HG03097 (cell line): ENCODE data around the gene ROPN1B.
"Not testable (repeated sequence)": the region's sequence is repeated elsewhere in the genome, so short reads cannot be mapped to it uniquely, and the experiment has no call there.

Source experiments
- ATAC-seq: cut with Tn5 transposase; IDR thresholded peaks from one replicate; pipeline ENCODE4 v1.9.1; 2021; ENCODE audit not compliant: unreplicated experiment, low FRiP score

ROPN1B gene

GRCh38 chr3:125968701-125969592, at the start of gene ROPN1B:
Gene ROPN1B, plus strand, starts transcription at chr3:125969178. Its CDS starts 2,877 bp downstream, at chr3:125972055.
- ATAC-seq, result not testable (repeated sequence)

- ATAC-seq, result not testable (repeated sequence)
These were observed 48.8 kb upstream of the ROPN1B start for GRCh38 chr3:125920191-125920590.

GRCh38 chr3:125920751-125921279, 48.2 kb upstream of the ROPN1B start:
- not testable (repeated sequence) for ATAC-seq

- ATAC-seq, result not testable (repeated sequence)
These were observed 47.3 kb upstream of the ROPN1B start for GRCh38 chr3:125921712-125922111.

GRCh38 chr3:125923324-125924115, 45.5 kb upstream of the ROPN1B start:
- ATAC-seq, result not testable (repeated sequence)

GRCh38 chr3:125924276-125924675, 44.7 kb upstream of the ROPN1B start:
- ATAC-seq, result not testable (repeated sequence)

- not testable (repeated sequence) for ATAC-seq
These were observed 43.3 kb upstream of the ROPN1B start for GRCh38 chr3:125925727-125926126.

- not testable (repeated sequence) for ATAC-seq
These were observed 40.0 kb upstream of the ROPN1B start for GRCh38 chr3:125928771-125929545.

- not testable (repeated sequence) for ATAC-seq
These were observed 39.2 kb upstream of the ROPN1B start for GRCh38 chr3:125929765-125930164.

GRCh38 chr3:125931355-125931880, 37.6 kb upstream of the ROPN1B start:
- ATAC-seq, result not testable (repeated sequence)

- ATAC-seq, result not testable (repeated sequence)
These were observed 35.4 kb upstream of the ROPN1B start for GRCh38 chr3:125933397-125934173.

GRCh38 chr3:125935252-125935874, 33.6 kb upstream of the ROPN1B start:
- ATAC-seq, result not testable (repeated sequence)

- ATAC-seq, result not testable (repeated sequence)
These were observed 32.7 kb upstream of the ROPN1B start for GRCh38 chr3:125936210-125936815.

GRCh38 chr3:125936891-125937290, 32.1 kb upstream of the ROPN1B start:
- ATAC-seq, result not testable (repeated sequence)

- ATAC-seq, result not testable (repeated sequence)
These were observed 21.2 kb upstream of the ROPN1B start for GRCh38 chr3:125947806-125948205.

GRCh38 chr3:125948901-125949300, 20.1 kb upstream of the ROPN1B start:
- not testable (repeated sequence) for ATAC-seq

GRCh38 chr3:125951176-125951575, 17.8 kb upstream of the ROPN1B start:
- not testable (repeated sequence) for ATAC-seq

- not testable (repeated sequence) for ATAC-seq
These were observed 12.0 kb upstream of the ROPN1B start for GRCh38 chr3:125957020-125957419.
